ENCODE measurements around the gene COQ9. TPM values are rescaled to one million over a fixed set of nuclear protein-coding genes. Genes with fewer than 3 reads are reported as not detected.

COQ9 gene
- total RNA-seq, 1 experiment from 2014 or later, result 62.7 TPM

GRCh38 chr16:57405097-57405496 lies 42.2 kb upstream of the COQ9 start:
- Histone ChIP-seq H3K9ac (ENCODE audit: low read length) (no peak overlapping the region), H3K27me3 (ENCODE audit: insufficient read depth, low read length) (peaks cover 16% of the 10 kb centered on the region; the same call in 1 of the 2 replicates), H3K4me2 (ENCODE audit: low read length) (no peak overlapping the region), H3K79me2 (ENCODE audit: insufficient read depth, low read length) (no peaks in the 10 kb centered on the region), H3K4me3 (replicated peaks in 1 of 2; ENCODE audit: low read depth in 1 of 2, low read length in 2 of 2) (no peak overlapping the region), H3K27ac (ENCODE audit: low read depth, low read length) (no peak overlapping the region), H4K20me1 (ENCODE audit: insufficient read depth) (no peaks in the 10 kb centered on the region), H3K9me3 (ENCODE audit: control insufficient read depth in 1 of 2, insufficient read depth in 1 of 2, low read depth in 1 of 2, low read length in 2 of 2) (no peaks in the 10 kb centered on the region), H3K9me2 (ENCODE audit: insufficient read depth) (no peaks in the 10 kb centered on the region), H2AFZ (ENCODE audit: low read depth, low read length, poor library complexity, severe bottlenecking) (no peak overlapping the region), H3K4me1 (ENCODE audit: control insufficient read depth in 1 of 2, insufficient read depth in 2 of 2, low read length in 2 of 2) (no peaks in the 10 kb centered on the region), H3K36me3 (ENCODE audit: control insufficient read depth in 1 of 2, insufficient read depth in 2 of 2, low read length in 2 of 2) (no peaks in the 10 kb centered on the region)
- ChIA-PET RAD21 (ENCODE audit: low non-redundant PET in 1 of 2, low total read pairs in 2 of 2, uncharacterized antibody in 2 of 2, unreplicated experiment in 2 of 2) (no interaction called here), CTCF (interaction anchor here (2.0 kb wide), 1 partner anchor 12 kb away, joined by 7 read pairs; no protein-coding TSS in a partner anchor), POLR2A (no interaction called here)
- ATAC-seq, result no peak
- intact Hi-C loops (cut with micrococcal nuclease), result no loop called here
- no TSS peak for BruUV-seq (replicated peaks)
- no peak for TF ChIP-seq CEBPB (IDR thresholded peaks at IDR 0.05; ENCODE audit: low read depth)
- no peak for DNase-seq (ENCODE audit: low read depth, low spot score)

- no peak overlapping the region for H3K4me2 ChIP-seq (ENCODE audit: low read length)
- H3K4me3 ChIP-seq (replicated peaks in 1 of 2; ENCODE audit: low read depth in 1 of 2, low read length in 2 of 2), result no peak overlapping the region
- ATAC-seq, result no peak
- no peak overlapping the region for H3K9ac ChIP-seq (ENCODE audit: low read length)
- peaks cover 16% of the 10 kb centered on the region; the same call in 1 of the 2 replicates for H3K27me3 ChIP-seq (ENCODE audit: insufficient read depth, low read length)
- H3K79me2 ChIP-seq (ENCODE audit: insufficient read depth, low read length), result no peaks in the 10 kb centered on the region
- ChIA-PET POLR2A (no interaction called here), CTCF (interaction anchor here (1.2 kb wide), 1 partner anchor 10 kb away, joined by 3 read pairs; no protein-coding TSS in a partner anchor), RAD21 (ENCODE audit: low non-redundant PET in 1 of 2, low total read pairs in 2 of 2, uncharacterized antibody in 2 of 2, unreplicated experiment in 2 of 2) (no interaction called here)
- no peaks in the 10 kb centered on the region for H3K4me1 ChIP-seq (ENCODE audit: control insufficient read depth in 1 of 2, insufficient read depth in 2 of 2, low read length in 2 of 2)
- no peak for DNase-seq (ENCODE audit: low read depth, low spot score)
- H3K27ac ChIP-seq (ENCODE audit: low read depth, low read length), result no peak overlapping the region
- no TSS peak for BruUV-seq (replicated peaks)
- intact Hi-C loops (cut with micrococcal nuclease), result no loop called here
- no peaks in the 10 kb centered on the region for H4K20me1 ChIP-seq (ENCODE audit: insufficient read depth)
- H3K36me3 ChIP-seq (ENCODE audit: control insufficient read depth in 1 of 2, insufficient read depth in 2 of 2, low read length in 2 of 2), result no peaks in the 10 kb centered on the region
- no peaks in the 10 kb centered on the region for H3K9me3 ChIP-seq (ENCODE audit: control insufficient read depth in 1 of 2, insufficient read depth in 1 of 2, low read depth in 1 of 2, low read length in 2 of 2)
- no peaks in the 10 kb centered on the region for H3K9me2 ChIP-seq (ENCODE audit: insufficient read depth)
- no peak overlapping the region for H2AFZ ChIP-seq (ENCODE audit: low read depth, low read length, poor library complexity, severe bottlenecking)
- no peak for TF ChIP-seq CTCF (IDR thresholded peaks at IDR 0.05 in 2 of 3, conservative IDR thresholded peaks at IDR 0.05 in 1 of 3; ENCODE audit: borderline replicate concordance in 1 of 3, insufficient read depth in 1 of 3, low read depth in 2 of 3, low read length in 2 of 3)
- TF ChIP-seq ELF1 (IDR thresholded peaks at IDR 0.05; ENCODE audit: borderline replicate concordance, low read depth), result no peak
- no peak for TF ChIP-seq JUND (IDR thresholded peaks at IDR 0.05)
- no peak for TF ChIP-seq POLR2A (IDR thresholded peaks at IDR 0.05; ENCODE audit: borderline replicate concordance, extremely low read depth, insufficient read depth, insufficient read length)
- no peak for TF ChIP-seq ZFX (IDR thresholded peaks at IDR 0.05)
- TF ChIP-seq CEBPB (IDR thresholded peaks at IDR 0.05; ENCODE audit: low read depth), result no peak
Observed at GRCh38 chr16:57406881-57407280, 40.4 kb upstream of the COQ9 start.
